ENCODE measurements around the gene TEN1. TPM values are rescaled to one million over a fixed set of nuclear protein-coding genes. Genes with fewer than 3 reads are reported as not detected.

TEN1 gene
- total RNA-seq, 1 experiment from 2014 or later = 48.6 TPM

GRCh38 chr17:75976175-75976848 is 2.7 kb upstream of the TEN1 start:
- DNase-seq (ENCODE audit: low spot score) = peak; percentile 51

- DNase-seq (ENCODE audit: low spot score) = no peak
These were observed 706 bp downstream of the TEN1 start for GRCh38 chr17:75979705-75980187.

- DNase-seq (ENCODE audit: low spot score) = no peak
These were observed 1.4 kb downstream of the TEN1 start for GRCh38 chr17:75980188-75981018.

- DNase-seq (ENCODE audit: low spot score) = no peak
These were observed 2.1 kb downstream of the TEN1 start for GRCh38 chr17:75981019-75981615.

- DNase-seq (ENCODE audit: low spot score) = no peak
These were observed 4.6 kb downstream of the TEN1 start for GRCh38 chr17:75983501-75984181.

GRCh38 chr17:75985986-75986385 is 6.9 kb downstream of the TEN1 start:
- no peak for DNase-seq (ENCODE audit: low spot score)

GRCh38 chr17:75987041-75987440 is 8.0 kb downstream of the TEN1 start:
- DNase-seq (ENCODE audit: low spot score) = no peak

GRCh38 chr17:75991396-75991795 is 12.4 kb downstream of the TEN1 start:
- DNase-seq (ENCODE audit: low spot score) = no peak

GRCh38 chr17:75994802-75995370 is 15.8 kb downstream of the TEN1 start:
- no peak for DNase-seq (ENCODE audit: low spot score)

- DNase-seq (ENCODE audit: low spot score) = no peak
These were observed 16.4 kb downstream of the TEN1 start for GRCh38 chr17:75995385-75995925.

GRCh38 chr17:75996665-75997590 is 17.9 kb downstream of the TEN1 start:
- DNase-seq (ENCODE audit: low spot score) = peak; percentile 88

- DNase-seq (ENCODE audit: low spot score) = peak; percentile 21
These were observed 19.3 kb downstream of the TEN1 start for GRCh38 chr17:75998327-75998795.

GRCh38 chr17:76000016-76000754 is 21.1 kb downstream of the TEN1 start:
- peak; percentile 47 for DNase-seq (ENCODE audit: low spot score)

GRCh38 chr17:76000755-76001521 is 21.9 kb downstream of the TEN1 start, which contains the start of gene CDK3:
Gene CDK3 (plus strand): TSS chr17:76000855. CDS start chr17:76001426, 571 bp downstream.
- no peak for DNase-seq (ENCODE audit: low spot score)

GRCh38 chr17:76002100-76002499 is 23.1 kb downstream of the TEN1 start:
- no peak for DNase-seq (ENCODE audit: low spot score)

- no peak for DNase-seq (ENCODE audit: low spot score)
These were observed 24.9 kb downstream of the TEN1 start for GRCh38 chr17:76003915-76004314.

GRCh38 chr17:76004750-76005262 is 25.8 kb downstream of the TEN1 start:
- no peak for DNase-seq (ENCODE audit: low spot score)

All from HT-29 (cell line).